Fibroblast of skin of right quadriceps (primary cell): ENCODE data around the gene EPRS1.
A peak's percentile ranks its signal among the peaks of the same experiment; 100 is the strongest.
"Not testable (repeated sequence)": the region's sequence is repeated elsewhere in the genome, so short reads cannot be mapped to it uniquely, and the experiment has no call there.

ENCODE experiments used
- DNase-seq: peaks from one replicate; pipeline ENCODE4 v3.0.0-alpha.2; 2013

EPRS1 gene

DNA sequence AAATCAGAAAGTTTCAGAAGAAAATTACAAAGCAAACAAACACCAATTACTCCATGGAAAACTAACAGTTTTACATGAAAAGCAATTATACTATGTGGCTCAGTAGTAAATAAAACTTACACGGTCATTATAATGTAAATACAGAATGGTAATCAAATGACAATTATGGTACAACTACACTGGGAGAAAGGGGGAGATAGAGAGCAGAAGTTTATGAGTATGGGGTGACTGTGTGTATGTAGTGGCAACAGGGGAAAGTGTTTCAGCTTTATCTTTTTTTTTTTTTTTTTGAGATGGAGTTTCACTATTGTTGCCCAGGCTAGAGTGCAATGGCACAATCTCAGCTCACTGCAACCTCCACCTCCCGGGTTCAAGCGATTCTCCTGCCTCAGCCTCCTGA is 8.5 kb downstream of the EPRS1 start:
- DNase-seq = not testable (repeated sequence)

DNA sequence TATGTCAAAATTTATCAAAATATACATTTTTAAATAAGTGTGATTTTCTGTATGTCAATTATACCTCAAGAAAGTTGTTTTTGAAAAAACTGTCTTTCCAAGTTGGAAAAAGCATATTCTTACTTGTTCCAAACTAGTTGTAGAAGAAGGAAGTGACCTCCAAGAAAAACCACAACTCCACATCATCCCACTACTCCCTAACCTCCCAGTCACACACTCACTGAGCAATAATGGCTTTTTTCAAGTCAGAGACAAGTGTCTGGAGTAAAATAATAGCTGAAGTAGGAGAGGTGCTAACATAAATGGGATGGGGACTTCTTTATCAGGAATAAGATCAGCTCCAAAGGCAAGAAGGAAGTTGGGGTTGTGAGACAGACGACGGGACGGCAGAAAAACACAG is 13.4 kb downstream of the EPRS1 start:
- no peak for DNase-seq

GRCh38 chr1:220031287-220031686 is 15.0 kb downstream of the EPRS1 start:
- no peak for DNase-seq

- DNase-seq = no peak
Measured at GRCh38 chr1:220028346-220028895, 17.9 kb downstream of the EPRS1 start.

DNA sequence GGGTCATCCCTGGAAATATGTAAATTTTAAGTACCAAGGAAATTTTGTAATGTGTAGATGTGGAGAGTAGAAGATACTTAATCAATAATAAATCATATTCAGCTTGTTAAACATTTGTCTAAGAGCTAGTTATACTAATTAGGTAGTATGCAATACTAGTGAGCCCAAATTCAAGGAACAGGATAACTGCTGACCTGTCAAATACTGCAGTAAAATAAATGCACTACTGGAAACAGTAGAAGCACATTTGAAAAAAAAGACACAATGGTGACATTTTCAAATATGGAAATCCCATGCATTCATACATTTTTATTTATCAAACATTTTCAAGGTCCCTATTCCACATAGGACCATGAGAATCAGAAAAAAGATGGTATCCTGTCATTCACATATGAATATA is 27.2 kb downstream of the EPRS1 start:
- DNase-seq = no peak

- DNase-seq = peak; percentile 41
Measured at GRCh38 chr1:220013497-220013896, 32.8 kb downstream of the EPRS1 start.

GRCh38 chr1:220012259-220012658 is 34.0 kb downstream of the EPRS1 start:
- DNase-seq = no peak

DNA sequence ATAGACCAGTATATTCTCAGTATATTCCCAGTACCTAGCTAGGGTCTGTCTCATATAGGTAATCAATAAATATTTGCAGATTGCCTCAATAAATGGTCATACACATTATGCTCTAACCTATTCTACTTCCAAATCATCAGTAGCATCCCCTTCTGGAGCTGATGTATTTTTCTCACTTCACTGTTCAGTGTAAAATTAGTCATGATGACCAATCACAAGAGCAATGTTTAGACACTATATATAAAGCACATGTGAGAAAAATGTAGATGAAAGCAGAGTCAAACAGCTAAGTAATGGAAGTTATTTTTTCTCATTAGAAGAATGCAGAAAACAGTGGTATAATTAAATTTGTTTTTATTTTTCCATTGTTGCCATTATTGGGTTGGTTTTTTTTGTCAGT is 34.7 kb downstream of the EPRS1 start:
- DNase-seq = no peak

DNA sequence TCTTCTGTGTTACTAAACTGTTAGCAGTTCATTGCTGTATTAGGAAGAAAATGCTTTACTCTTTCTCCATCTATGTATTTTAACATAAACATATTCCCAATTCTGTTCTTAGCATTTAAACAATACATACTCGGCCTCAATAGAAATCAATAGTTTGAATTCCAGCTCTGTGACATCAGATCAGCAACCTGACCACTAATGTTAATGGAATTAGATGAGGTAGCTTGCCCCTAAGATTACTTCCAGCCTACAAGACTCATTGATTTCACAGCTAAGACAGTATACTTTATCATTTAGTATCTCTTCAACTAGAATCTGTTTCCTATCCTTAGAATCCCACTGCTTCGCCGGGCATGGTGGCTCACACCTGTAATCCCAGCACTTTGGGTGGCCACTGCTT is 38.9 kb downstream of the EPRS1 start:
- DNase-seq = no peak

DNA sequence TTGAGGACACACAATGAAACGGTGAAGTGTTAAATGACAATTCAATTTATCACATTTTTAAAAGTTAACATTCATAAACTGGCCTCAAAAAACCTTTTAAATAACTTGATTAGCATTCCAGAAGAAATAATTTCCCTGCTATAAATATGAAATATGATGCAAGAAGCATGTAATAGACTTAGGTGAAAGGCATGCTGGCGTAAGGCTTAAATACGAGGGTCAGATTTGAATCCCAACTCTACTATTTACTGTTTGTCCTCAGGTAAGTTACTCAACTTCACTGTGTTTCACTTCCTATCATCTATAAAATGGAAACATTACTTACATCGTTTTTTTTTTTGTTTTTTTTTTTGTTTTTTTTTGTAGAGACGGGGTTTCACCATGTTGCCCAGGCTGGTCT is 40.8 kb downstream of the EPRS1 start:
- DNase-seq = no peak

GRCh38 chr1:220003610-220004299 is 42.5 kb downstream of the EPRS1 start:
- no peak for DNase-seq

- DNase-seq = no peak
Measured at GRCh38 chr1:220003015-220003414, 43.3 kb downstream of the EPRS1 start.

DNA sequence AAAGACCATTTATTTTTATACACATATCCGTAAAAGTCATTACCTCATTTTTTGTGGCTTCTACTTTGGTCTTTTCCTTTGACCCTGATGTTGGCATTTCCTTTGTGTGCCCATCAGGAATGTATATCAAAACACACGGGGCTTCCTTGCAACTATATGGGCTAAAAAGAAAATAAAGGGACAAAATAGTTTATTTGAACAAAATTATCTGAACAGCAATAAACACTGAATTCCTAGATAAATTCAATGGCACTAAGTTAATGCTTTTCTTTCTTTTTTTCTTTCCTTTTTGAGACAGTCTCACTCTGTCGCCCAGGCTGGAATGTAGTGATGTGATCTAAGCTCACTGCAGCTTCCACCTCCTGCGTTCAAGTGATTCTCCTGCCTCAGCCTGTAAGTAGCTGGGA is 45.2 kb downstream of the EPRS1 start:
- no peak for DNase-seq

GRCh38 chr1:219999821-220000220 is 46.5 kb downstream of the EPRS1 start:
- DNase-seq = no peak
